ENCODE results near the gene ERAL1.
"Not testable (repeated sequence)": the region's sequence is repeated elsewhere in the genome, so short reads cannot be mapped to it uniquely, and the experiment has no call there.

Gene ERAL1

DNA sequence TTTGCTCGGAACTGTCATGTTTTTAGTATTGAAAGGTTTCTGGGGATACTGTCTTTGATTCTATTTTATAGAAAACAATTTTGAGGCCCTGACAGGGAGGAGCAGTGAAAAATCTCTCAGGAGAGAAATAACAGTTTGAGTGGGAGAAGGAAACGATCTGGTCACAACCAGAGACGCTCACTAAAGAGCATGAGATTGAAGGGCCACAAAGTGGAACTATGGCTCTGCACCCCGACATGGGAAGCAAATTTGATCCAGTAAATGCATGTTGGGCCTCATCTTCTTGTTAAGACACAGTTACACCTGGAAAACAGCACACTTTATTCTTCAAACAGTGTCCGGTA is 492 bp downstream of the ERAL1 start:
- no peak for DNase-seq

DNA sequence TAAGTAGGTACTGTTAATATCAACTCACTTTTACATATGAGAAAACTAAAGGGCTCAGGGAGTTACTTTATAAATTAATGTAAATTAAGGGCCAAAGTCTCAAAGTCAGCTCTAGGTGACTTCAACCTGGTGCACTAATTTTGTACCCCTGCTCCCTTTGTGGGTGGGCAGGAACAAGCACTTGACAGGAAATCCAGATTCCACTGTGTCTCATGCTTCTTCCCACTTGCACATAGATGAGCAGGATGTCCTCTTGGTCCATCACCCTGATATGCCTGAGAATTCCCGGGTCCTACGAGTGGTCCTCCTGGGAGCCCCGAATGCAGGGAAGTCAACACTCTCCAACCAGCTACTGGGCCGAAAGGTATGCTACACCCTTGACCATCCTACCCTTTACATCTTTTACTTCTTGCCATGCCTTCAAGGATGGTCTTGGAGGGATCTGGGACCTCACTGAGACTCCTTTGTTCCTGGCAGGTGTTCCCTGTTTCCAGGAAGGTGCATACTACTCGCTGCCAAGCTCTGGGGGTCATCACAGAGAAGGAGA is 1.3 kb downstream of the ERAL1 start:
- no peak for DNase-seq

GRCh38 chr17:28857905-28858800 is 3.3 kb downstream of the ERAL1 start:
- DNase-seq, result no peak

- DNase-seq, result no peak
Observed at GRCh38 chr17:28858801-28859355, 4.1 kb downstream of the ERAL1 start.

DNA sequence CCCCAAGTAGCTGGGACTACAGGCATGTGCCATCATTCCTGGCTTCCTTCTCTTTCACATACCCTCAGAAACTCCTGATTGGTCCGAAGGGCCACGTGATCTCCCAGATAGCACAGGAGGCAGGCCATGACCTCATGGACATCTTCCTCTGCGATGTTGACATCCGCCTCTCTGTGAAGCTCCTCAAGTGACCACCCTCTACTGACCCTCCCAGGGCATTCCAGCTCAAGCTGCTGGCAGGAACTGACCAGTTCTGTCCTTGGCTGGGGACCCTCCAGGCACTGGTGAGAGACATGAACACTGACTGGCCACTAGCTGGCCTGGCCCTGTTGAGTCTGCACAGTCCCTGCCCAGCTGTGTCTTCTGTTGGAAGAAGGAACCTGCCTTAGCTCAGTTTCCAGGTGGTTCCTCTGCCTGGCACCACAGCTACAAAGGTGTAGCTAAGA is 5.6 kb downstream of the ERAL1 start:
- no peak for DNase-seq

DNA sequence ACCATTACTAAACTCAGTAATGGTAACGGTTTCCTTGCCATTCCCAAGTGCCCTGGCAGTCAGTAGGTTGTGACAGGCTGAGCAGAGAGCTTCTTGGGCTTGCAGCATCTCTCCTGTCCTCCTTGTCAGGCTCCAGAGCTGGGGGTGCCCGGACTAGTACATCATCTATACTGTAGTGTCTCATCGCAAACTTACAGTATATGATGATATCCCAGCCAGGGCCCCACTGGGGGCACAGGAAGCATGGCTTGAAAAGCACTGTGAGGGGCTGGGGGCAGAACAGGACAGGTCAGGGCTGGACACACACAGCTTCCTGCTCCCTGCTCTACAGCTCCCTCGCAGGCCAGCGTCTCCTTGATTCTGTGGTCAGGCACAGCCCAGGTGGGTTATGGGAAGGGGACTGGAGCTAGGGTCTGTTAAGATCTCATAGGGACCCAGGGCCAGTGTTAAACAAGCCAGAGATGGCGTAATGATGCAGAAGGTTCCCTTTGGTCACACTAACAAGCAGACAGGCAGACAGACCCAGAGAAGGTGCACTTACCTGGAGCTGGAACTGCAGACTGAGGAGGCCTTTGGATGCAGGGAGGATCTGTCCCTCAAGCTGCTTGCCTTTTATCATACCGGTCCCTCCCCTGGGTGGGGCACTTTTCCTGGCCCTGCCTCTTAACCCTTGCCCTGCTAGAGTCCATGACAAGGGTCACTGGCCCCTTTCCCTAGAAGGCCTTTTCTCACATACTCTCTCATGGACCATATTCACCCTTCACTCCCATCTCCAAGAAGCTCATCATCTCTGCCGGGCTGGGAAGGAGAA is 6.8 kb downstream of the ERAL1 start:
- DNase-seq, result no peak

DNA sequence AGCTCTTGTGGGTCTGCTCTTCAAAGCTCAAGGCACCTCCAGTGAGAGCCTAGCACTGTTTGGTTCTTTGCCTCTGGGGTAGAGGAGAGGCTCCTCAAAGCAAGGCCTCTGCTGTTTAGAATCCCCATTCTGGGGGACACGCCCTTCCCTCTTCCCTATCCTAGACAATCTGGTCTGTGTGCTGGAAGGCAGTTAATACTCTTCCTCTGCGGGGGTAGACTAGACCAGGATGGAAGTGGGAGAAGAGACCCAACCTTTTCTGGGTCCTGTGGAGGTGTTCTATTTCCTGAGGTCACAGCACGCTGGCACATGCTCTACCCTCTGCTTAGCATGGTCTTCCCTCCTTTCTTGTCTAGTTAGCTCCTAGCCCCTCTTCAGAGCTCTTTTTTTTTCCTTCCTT is 7.7 kb downstream of the ERAL1 start:
- DNase-seq, result no peak

- no peak for DNase-seq
Observed at GRCh38 chr17:28863953-28864352, 9.1 kb downstream of the ERAL1 start.

- no peak for DNase-seq
Observed at GRCh38 chr17:28864991-28865849, 10.4 kb downstream of the ERAL1 start.

- DNase-seq, result no peak
Observed at GRCh38 chr17:28865946-28866752, 11.3 kb downstream of the ERAL1 start.

DNA sequence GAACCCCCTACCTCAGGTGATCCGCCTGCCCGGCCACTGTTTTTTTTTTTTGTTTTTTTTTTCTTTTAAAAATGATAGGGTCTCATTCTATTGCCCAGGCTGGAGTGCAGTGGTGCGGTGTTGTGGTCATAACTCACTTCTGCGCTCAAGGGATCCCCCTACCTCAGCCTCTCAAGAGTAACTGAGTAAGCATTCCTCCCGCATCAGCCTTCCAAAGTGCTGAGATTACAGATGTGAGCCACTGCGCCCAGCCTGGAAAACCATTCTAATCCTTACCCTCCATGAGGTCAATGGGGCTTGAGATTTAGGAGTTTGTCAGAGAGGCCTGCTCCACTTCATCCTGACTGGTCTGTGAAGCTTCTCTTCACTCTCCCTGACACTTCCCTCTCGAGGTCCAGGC is 12.5 kb downstream of the ERAL1 start:
- DNase-seq, result no peak

DNA sequence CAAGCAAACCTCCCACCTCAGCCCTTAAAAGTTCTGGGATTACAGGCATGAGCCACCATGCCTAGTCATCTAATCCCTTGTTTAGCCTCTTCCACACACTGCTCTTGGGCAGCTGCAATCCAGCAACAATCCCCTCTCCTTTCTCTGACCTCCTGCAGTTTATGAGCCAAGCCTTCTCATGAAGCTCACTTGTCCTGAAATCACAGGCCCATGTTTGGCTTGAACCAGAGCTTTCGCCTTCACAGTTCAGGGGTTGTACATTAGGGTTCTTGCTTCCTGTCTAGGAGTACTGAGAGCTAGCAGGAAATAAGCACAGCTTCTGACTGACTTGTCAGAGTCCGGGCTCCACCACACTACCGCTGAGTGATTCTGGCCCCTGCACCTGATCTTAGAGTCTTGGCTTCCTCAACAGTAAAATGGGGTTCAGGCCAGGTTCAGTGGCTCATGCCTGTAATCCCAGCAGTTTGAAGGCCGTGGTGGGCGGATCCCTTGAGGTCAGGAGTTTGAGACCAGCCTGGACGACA is 16.3 kb downstream of the ERAL1 start:
- DNase-seq, result peak; percentile 39

DNA sequence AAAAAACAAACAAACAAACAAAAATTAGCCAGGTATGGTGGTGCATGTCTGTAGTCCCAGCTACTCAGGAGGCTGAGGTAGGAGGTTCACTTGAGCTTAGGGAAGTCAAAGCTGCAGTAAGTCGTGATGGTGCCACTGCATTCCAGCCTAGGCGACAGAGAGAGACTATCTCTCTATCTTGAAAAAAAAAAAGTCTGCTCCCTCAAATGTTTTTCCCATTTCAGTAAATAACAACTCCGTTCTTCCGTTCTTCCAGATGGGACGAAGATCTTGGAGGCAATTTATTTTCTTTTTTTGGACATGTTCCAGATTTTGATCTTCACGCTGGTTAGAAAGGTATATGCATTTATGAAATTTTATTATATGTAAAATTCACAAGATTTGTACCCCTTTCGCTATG is 19.0 kb downstream of the ERAL1 start:
- no peak for DNase-seq

DNA sequence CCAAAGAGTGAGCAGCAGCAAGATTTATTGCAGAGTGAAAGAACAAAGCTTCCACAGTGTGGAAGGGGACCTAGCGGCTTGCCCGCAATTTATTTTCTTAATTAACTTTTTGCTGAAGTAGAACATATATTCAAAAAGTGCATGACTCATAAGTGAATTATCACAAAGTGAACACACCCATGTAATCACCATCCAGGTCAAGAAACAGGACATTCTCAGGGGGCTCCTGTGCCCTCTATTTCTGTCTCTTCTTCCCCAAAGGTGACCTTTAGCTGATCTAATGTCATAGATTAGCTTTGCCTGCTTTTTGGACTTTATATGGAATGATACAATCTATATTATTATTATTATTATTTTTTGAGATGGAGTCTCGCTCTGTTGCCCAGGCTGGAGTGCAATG is 19.9 kb downstream of the ERAL1 start:
- DNase-seq, result no peak

DNA sequence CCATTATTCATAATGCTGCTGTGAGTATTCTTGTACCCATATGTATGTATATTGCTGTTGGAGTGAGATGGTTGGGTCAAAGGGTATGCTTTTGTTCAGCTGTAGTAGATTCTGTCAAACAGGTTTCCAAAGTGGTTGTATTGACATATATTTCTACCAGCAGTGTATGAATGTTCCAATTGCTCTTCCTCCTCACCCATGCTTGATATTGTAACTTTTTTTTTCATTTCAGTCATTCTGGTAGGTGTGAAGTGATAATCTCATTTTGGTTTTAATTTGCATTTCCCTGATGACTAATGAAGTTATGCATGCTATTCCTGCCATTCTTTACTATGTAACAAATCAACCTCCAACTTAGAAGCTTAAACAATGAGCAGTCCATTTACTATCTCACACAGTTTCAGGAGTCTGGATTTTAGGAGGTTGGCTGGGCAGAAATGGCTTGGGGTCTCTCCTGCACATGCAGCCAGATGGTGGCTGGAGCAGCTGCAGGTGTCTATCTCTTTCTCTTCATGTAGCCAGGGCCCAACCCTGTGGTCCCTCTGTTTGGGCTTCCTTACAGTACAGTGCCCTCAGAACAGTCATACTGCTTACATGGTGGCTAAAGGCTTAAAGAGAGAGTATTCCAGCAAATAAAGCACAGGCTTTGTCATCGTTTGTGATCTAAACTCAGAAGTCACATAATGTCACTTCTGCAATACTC is 21.2 kb downstream of the ERAL1 start:
- no peak for DNase-seq

DNA sequence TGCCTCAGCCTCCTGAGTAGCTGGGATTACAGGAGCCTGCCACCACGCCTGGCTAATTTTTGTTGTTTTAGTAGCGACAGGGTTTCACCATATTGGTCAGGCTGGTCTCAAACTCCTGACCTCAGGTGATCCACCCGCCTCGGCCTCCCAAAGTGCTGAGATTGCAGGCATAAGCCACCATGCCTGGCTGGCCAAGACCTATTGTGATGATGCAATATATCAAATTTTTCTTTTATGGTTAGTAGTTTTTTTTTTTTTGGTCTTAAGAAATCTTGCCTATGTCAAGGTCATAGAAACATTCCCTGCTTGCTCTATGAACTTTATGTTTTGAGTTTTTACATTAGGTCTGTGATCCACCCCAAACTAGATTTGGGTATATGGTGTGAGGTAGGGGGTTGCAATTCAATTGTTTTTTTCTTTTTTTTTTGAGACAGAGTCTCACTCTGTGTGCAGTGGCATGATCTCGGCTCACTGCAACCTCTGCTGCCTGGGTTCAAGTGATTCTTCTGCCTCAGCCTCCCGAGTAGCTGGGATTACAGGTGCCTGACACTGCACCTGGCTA is 22.4 kb downstream of the ERAL1 start:
- not testable (repeated sequence) for DNase-seq

GRCh38 chr17:28878158-28878910 is 23.5 kb downstream of the ERAL1 start:
- DNase-seq, result no peak

DNA sequence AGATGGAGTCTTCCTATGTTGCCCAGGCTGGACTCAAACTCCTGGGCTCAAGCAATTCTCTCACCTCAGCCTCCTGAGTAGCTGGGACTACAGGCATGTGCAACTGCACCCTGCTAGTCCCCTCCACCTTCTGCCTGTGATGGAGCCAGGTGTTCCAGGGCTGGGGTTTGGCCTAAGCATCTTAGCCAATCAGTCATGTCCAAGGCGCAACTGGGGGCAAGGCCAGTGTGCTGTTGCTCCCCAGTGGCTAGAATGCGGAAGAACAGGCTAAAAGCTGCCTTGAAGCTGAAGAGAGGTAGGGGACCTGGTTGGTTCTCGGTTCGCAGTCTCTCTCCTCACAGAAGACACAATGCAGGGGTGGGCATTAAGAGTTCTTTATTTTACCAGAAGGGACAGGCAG is 24.2 kb downstream of the ERAL1 start:
- DNase-seq, result no peak

- no peak for DNase-seq
Observed at GRCh38 chr17:28879886-28880571, 25.2 kb downstream of the ERAL1 start.

Measured in CD4-positive, alpha-beta T cell treated with Interleukin-12 subunit alpha and Interleukin-12 subunit beta, for 1 hour (primary cell).